HG03469 (cell line): ENCODE measurements around the gene BAIAP3.

Experiments used
- ATAC-seq: cut with Tn5 transposase; IDR thresholded peaks from one replicate; pipeline ENCODE4 v1.9.1; 2021; ENCODE audit warnings: mild to moderate bottlenecking, moderate library complexity, moderate number of reproducible peaks; ENCODE audit not compliant: unreplicated experiment

The BAIAP3 gene

DNA sequence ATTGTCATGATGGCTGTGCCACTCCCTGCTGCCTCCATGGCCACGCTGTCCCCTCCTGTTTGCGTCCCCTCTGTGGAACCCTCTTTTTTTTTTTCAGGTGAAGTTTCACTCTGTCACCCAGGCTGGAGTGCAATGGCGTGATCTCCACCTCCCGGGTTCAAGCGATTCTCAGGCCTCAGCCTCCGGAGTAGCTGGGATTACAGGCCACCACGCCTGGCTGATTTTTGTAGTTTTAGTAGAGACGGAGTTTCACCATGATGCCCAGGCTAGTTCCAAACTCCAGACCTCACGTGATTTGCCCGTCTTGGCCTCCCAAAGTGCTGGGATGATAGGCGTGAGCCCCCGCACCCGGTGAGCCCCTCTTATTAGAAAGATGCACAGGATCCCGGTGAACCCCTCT, 35.0 kb upstream of the BAIAP3 start:
- ATAC-seq: no peak

DNA sequence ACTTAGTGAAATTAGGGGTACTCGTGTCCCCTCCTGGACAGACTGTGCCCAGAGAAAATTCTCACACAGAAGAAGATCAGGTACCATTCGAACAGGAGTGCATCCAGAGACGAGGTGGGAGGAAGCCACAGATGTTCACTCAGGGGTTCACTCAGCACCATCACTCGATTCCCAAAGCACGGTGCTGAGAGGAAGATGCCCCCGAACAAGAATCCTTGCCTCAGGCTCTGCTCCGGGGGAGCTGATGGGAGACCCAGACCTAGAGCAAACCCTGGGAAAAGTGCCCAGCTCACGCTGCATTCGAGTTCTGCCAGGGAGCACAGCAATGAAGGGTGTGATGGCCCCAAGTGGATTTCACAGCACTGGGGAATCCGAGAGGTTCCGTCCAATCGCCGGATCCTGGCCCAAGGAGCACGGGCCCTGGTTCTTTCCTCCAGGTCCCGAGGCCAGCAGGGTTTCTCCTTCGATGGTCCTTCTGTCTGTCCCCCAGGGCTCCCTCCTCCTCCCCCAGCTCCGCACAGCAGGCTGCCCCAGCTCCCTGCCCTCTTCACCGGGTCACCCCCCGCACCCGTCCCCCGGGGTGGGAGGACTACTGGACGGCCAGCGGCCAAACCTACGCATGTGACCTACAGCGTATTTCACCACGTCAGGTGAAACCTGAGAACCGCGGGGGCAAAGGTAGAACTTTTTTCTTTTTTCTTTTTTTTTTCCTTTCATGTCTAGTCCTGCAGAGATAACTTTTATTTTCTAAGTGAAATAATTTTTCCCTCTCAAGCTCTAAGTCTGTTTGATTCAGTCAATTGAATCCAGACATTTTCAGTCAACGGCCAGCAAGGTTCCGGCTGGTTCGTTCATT, 34.2 kb upstream of the BAIAP3 start:
- ATAC-seq: no peak

DNA sequence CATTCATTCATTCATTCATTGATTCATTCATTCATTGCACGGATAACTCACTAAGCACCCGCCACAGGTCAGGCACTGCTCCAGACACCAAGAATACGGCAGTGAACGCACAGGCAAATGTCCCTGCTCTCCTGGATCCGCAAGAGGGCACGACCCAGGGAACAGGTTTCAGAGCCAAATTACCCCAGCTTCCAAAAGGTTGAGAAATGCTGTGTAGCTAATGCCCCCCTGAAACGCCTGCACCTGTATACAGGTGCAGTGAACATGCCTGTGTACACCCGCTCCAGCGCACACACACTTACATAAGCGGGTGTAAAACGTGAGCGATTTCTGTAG, 33.6 kb upstream of the BAIAP3 start:
- no peak for ATAC-seq

GRCh38 chr16:1300664-1301476, 32.6 kb upstream of the BAIAP3 start:
- no peak for ATAC-seq

DNA sequence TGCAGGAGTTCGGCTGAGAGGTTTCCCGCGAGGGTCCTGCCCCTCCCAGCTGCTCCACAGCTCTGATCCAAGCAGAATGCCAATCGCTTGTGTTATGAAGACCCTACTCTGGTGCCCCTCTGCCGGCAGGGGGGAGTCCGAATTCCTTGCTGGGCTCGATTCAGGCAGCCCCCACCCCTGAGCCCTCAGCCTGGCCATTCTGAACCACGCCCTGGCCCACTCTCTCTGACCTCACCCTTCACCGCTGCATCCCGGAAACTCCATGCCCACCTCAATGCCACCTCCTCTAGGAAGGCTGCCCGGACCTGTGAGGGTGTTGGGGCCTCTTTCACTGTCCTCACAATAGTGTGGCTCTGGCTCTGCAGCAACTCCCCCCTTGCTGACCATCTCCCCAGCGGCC, 31.9 kb upstream of the BAIAP3 start:
- ATAC-seq: no peak

DNA sequence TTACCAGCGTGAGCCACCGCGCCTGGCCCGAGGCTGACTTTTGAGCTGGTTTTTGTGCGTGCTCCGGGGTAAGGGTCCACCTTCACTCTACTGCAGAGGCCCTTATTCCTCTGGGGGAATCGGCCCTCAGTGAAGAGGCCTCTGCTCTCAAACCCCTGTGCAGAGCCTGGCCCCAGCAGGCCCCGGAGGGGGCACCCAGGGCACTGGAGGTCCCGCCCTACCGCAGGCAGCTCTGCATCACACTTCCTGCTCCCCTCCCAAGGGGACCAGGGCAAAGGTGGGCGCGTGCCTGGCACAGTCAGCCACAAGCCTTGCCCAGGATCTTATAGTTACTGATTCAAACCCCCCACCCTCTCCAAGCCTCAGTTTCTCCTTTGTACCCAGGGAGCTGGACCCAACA, 27.6 kb upstream of the BAIAP3 start:
- ATAC-seq: no peak

- no peak for ATAC-seq
Observed at GRCh38 chr16:1306334-1306733, 27.1 kb upstream of the BAIAP3 start.

- ATAC-seq: peak; percentile 6
Observed at GRCh38 chr16:1308036-1308976, 25.1 kb upstream of the BAIAP3 start.

DNA sequence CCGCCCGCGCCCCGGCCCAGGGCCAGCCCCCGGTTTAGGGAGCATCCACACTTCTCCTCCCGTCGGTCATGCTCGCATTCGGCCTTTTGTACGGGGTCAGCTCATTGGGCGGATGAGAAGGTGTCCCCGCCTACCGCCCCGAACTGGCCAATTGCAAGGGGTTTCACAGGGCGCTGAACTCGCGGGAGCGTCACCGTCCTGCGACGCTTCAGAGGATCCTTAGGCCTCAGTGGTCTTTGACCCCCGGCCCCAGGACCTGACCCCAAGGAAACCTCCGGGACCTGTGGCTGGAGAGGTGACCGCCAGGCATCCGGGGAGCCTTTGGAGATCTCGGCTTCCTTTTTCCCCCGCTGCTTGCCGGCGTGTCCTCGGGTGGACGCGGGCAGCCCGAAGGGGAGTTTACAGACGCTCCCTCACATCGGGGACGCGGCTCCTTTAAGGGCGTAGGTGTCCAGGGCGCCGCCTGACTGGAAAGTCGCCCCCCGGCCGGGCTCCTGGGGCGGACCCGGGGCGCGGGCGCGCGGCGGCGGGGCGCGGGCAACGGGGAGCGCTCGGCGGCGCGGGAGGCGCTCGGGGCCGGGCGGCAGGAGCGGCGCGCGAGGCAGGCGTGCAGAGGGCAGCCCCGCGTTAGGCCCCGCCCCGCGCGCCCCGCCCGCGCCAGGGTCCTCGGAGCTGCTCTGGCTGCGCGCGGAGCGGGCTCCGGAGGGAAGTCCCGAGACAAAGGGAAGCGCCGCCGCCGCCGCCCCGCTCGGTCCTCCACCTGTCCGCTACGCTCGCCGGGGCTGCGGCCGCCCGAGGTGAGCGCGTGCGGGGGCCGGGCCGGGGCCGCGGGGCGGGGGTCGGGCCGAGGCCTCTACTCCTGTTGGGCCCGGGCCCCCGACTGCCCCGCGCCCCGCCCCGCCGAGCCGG, 24.2 kb upstream of the BAIAP3 start, which contains the start of gene UBE2I:
Gene UBE2I, plus strand, starts transcription at position 660 of the 909 bp plus-strand sequence. CDS start 4,395 bp downstream, outside the sequence.
- ATAC-seq: peak; percentile 41

DNA sequence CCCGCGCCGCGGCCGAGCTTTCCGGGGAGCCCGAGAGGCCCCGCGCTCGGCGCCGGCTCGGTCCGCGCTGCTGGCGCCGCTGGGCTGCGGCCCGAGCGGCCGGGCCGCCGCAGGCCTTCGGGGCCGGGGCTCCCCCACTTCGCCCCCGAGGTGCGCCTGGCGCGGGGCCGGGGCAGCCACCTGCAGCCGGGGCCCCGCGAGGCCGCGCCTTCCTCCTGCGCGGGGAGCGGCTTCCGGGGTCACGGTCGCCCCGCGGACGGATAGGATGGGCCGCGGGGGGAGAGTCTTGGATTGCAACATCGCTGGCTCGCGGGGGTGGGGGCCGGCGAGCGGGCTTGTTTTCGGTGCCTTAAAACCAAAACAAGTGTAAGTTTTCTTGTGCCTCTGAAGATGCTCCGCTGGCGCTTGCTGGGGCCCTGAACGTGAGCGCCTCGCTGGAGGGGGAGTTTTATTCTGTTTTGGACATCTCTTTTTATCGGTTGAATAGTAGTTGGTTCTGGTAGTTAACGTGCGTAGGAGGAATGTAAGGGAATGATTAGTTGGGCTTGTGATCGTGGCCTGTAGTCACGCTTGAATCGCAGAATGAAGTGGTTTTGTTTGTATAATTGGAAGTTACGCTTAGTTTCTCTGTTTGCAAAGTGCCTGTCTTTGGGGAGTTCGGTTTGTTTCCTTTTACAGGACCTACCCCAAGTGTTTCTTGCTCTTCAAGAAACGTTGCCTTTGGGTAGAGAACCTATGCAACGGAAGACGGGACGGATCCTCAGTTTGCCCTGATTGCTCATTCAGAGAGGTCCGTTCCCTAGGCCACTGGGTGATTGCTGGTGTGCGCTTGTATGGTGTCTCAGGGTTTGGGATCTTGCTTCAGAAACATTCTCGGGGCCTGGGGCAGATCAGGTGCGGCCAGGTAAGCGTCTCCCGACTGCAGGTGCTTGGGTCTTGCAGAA, 23.3 kb upstream of the BAIAP3 start:
- peak; percentile 7 for ATAC-seq

GRCh38 chr16:1310832-1311200, 22.6 kb upstream of the BAIAP3 start:
- no peak for ATAC-seq

DNA sequence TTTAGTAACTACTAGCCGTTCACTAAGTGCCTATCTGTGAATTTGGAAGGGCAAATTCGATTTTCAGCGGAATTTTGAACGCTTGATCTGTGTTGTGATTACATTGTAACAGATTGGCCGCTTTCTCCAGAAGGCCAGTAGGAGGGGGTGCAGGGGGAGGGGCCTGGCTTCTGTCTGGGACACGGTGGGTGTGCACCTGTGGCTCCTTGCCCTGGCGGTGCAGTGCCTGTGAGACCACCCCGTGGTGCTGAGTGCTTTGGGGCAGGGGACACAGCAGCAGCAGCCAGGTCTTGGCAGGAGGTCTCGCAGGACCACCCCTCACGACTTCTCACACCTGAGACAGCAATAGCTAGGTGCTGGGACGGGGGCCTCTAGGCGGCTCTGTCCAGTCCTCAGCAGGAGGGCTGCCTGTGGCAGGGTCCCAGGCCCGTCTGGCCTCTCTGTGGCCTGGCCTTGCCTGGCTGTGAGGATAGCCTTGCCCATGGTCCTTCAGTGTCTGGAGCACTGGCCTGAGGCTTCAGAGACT, 22.2 kb upstream of the BAIAP3 start:
- no peak for ATAC-seq

DNA sequence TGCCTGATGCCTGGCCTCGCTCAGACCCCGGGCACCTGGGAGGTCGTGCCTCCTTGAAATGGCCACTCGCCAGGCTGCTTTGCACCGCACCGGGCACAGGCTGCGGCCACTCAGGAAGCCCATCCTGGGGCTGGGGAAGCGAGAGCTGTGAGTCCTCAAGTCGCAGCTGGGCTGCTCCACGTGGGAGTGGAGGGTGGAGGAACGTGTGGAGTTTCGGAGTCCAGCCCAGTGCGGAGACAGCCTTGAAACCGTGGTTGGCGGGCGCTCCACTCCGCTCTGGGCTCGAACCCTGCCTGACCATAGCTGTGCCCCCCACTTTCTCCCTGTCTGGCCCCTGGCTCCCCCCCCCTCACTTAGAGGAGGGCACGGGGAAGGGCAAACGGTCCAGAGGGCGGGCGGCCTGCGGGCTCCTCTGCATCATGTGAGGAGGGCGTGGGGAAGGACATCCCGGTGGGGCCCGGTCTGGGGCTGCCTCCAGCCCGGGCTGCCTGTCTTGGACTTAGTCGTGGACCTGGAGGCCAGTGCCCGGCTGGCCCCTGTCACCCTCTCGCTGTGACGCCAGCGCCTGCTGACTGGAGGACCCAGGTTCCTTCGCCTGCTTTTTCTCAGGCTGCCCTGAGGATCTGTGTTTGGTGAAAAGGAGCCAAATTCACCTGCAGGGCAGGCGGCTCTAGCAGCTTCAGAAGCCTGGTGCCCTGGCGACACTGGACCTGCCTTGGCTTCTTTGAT, 21.5 kb upstream of the BAIAP3 start:
- ATAC-seq: no peak

GRCh38 chr16:1312467-1312816, 21.0 kb upstream of the BAIAP3 start:
- no peak for ATAC-seq

GRCh38 chr16:1312903-1313302, 20.5 kb upstream of the BAIAP3 start:
- ATAC-seq: no peak

DNA sequence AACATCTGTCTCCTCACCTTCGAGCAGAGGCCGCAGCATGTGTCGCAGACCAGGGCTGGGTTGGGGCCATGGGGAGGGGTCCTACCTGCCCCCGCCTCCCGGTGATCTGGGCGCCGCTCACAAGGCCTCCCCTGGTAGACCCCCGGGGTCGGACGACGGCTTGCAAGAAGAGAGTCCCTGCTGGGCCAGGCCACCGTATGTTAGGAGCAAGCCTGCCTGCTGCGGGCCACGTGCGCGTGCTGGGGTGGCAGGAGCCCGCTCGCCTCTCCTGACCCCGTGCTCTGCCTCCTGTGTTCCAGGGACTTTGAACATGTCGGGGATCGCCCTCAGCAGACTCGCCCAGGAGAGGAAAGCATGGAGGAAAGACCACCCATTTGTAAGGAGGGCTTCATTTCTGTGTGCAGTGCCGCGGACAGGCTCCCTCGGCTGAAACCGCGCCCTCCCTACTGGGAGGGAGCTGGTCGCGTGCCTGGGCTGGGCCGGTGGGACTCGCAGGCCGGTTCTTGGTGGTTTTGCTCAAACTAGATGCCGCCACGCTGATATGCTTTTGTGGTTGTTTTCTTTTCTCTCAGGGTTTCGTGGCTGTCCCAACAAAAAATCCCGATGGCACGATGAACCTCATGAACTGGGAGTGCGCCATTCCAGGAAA, 19.6 kb upstream of the BAIAP3 start:
- ATAC-seq: no peak

GRCh38 chr16:1314399-1315068, 18.9 kb upstream of the BAIAP3 start:
- no peak for ATAC-seq
